HepG2 (cell line): Measurements from ENCODE around the gene ELK1. TPM values are rescaled to one million over a fixed set of nuclear protein-coding genes. Genes with fewer than 3 reads are reported as not detected.

Source experiments
- ATAC-seq: fragments of 200-7000 bp; cut with Tn5 transposase; 3 replicates; pipeline ENCODE4 v1.9.1; 2020; ENCODE audit warnings: mild to moderate bottlenecking, moderate library complexity
- BruUV-seq: library from RNA; stranded (reverse); fragments of 400-500 nt; replicated peaks from 2 replicates; lab custom pipeline; 2021; lab: Mats Ljungman, UMichigan
- CTCF ChIA-PET: fragments of 300-600 bp; formaldehyde crosslinking; extraction: SDS; loops from one replicate; lab custom pipeline; 2021; ENCODE audit warnings: low total read pairs, inconsistent platforms, low intra/inter-chr PET ratio; lab: Yijun Ruan, JAX
- POLR2A ChIA-PET: fragments of 350-600 bp; sonication (Branson Sonifier 250); formaldehyde crosslinking; loops from one replicate; lab custom pipeline; 2020; ENCODE audit warnings: antibody characterized with exemption, inconsistent platforms; lab: Yijun Ruan, JAX
- DNase-seq: peaks from one replicate; pipeline ENCODE4 v3.0.0-alpha.2; 2015; ENCODE audit warnings: low spot score
- FAIRE-seq: peaks from 3 replicates; lab custom pipeline; 2011; peaks lifted over from hg19 to GRCh38; lab: Jason Lieb, UNC
- H2AFZ ChIP-seq: one replicate; pipeline ENCODE4 v1.6.1; 2011; ENCODE audit warnings: low read length, inconsistent platforms
- H3K27ac ChIP-seq: fragments of 300-600 bp; 3 replicates; pipeline ENCODE4 v1.8.0; 2011; ENCODE audit warnings: mixed run types, mild to moderate bottlenecking, mixed read lengths, low read length, inconsistent platforms; ENCODE audit not compliant: insufficient read depth; ENCODE audit errors: extremely low read length
- H3K27me3 ChIP-seq, 2 experiments: fragments of 200-600 bp in 1 of 2; 2 replicates in 1 of 2; 3 replicates in 1 of 2; pipeline versions ENCODE4 v1.6.0 to v1.8.0; 2011; ENCODE audit warnings: low read length in 2 of 2, mild to moderate bottlenecking in 2 of 2, moderate library complexity in 2 of 2, inconsistent platforms in 1 of 2; ENCODE audit not compliant: insufficient read depth in 2 of 2, control insufficient read depth in 1 of 2
- H3K36me3 ChIP-seq, 2 experiments: fragments of 200-600 bp in 1 of 2; replicated peaks in 1 of 2; 2 replicates in 1 of 2; 3 replicates in 1 of 2; pipeline versions ENCODE4 v1.5.1 to v1.8.0; 2011; ENCODE audit warnings: low read length in 2 of 2, inconsistent platforms in 1 of 2; ENCODE audit not compliant: insufficient read depth in 2 of 2, control insufficient read depth in 1 of 2
- H3K4me1 ChIP-seq: 2 replicates; pipeline ENCODE4 v1.5.1; 2012; ENCODE audit warnings: low read length, inconsistent platforms; ENCODE audit not compliant: insufficient read depth
- H3K4me2 ChIP-seq: 2 replicates; pipeline ENCODE4 v1.6.0; 2011; ENCODE audit warnings: low read depth, low read length, inconsistent platforms
- H3K4me3 ChIP-seq, 3 experiments: fragments of 200-600 bp in 1 of 3; sonication (generic), shearing (Covaris generic) in 1 of 3; replicated peaks in 1 of 3; 2 replicates each; pipeline ENCODE4 v1.5.1; 2011 to 2016; ENCODE audit warnings: low read length in 3 of 3, inconsistent platforms in 2 of 3, low read depth in 2 of 3, mild to moderate bottlenecking in 2 of 3, control low read depth in 1 of 3, mixed read lengths in 1 of 3; ENCODE audit not compliant: insufficient read depth in 1 of 3
- H3K79me2 ChIP-seq: one replicate; pipeline ENCODE4 v1.6.1; 2011; ENCODE audit warnings: low read length, inconsistent platforms; ENCODE audit not compliant: insufficient read depth
- H3K9ac ChIP-seq: 2 replicates; pipeline ENCODE4 v1.6.0; 2011; ENCODE audit warnings: mild to moderate bottlenecking, low read depth, low read length, inconsistent platforms; ENCODE audit not compliant: insufficient read depth
- H3K9me3 ChIP-seq: 2 replicates; pipeline ENCODE4 v1.5.1; 2012; ENCODE audit warnings: mild to moderate bottlenecking, low read length
- H4K20me1 ChIP-seq: 2 replicates; pipeline ENCODE4 v1.6.0; 2011; ENCODE audit warnings: inconsistent platforms, mild to moderate bottlenecking, low read length, moderate library complexity; ENCODE audit not compliant: insufficient read depth
- ATRX ChIP-seq: sonication (generic); formaldehyde crosslinking; IDR thresholded peaks from 2 replicates; pipeline ENCODE4 v1.4.0; 2020; ENCODE audit warnings: missing genetic modification reagents, borderline replicate concordance
- CHD2 ChIP-seq: IDR thresholded peaks from 2 replicates; pipeline ENCODE4 v1.6.1; 2011; ENCODE audit warnings: low read depth, low read length, improper control_type of control experiment
- KLF11 ChIP-seq: IDR thresholded peaks from 2 replicates; pipeline ENCODE4 v1.6.1; 2016; ENCODE audit warnings: missing compliant biosample characterization
- KLF12 ChIP-seq: sonication (generic); formaldehyde crosslinking; IDR thresholded peaks from 2 replicates; pipeline ENCODE4 v1.4.0; 2020; ENCODE audit warnings: missing genetic modification reagents, borderline replicate concordance
- STAT5B ChIP-seq: sonication (generic); formaldehyde crosslinking; IDR thresholded peaks from 2 replicates; pipeline ENCODE4 v1.4.0; 2020; ENCODE audit warnings: missing genetic modification reagents
- TGIF2 ChIP-seq: IDR thresholded peaks from 2 replicates; pipeline ENCODE4 v1.6.1; 2016; ENCODE audit warnings: control low read depth, missing compliant biosample characterization
- ZFYVE20 ChIP-seq: sonication (generic); formaldehyde crosslinking; IDR thresholded peaks from 2 replicates; pipeline ENCODE4 v1.8.0; 2023; ENCODE audit warnings: low read depth, mild to moderate bottlenecking, moderate library complexity, missing genetic modification reagents, borderline replicate concordance
- ZNF367 ChIP-seq: sonication (generic); formaldehyde crosslinking; IDR thresholded peaks from 2 replicates; pipeline ENCODE4 v1.4.0; 2020; ENCODE audit warnings: missing genetic modification reagents, borderline replicate concordance
- ZNF747 ChIP-seq: sonication (generic); formaldehyde crosslinking; IDR thresholded peaks from 2 replicates; pipeline ENCODE4 v1.8.1; 2023; ENCODE audit warnings: missing genetic modification reagents, mild to moderate bottlenecking, borderline replicate concordance
- ZNF75D ChIP-seq: sonication (generic); formaldehyde crosslinking; IDR thresholded peaks from 2 replicates; pipeline ENCODE4 v1.8.1; 2023; ENCODE audit warnings: missing genetic modification reagents, mild to moderate bottlenecking, borderline replicate concordance
- WGBS: methylation state at CpG from one replicate; pipeline ENCODE4 v1.1.6; 2017; ENCODE audit warnings: low lambda C conversion rate; 5-methylcytosine and 5-hydroxymethylcytosine counted together
- in situ Hi-C: cut with HindIII; loops from 2 replicates; pipeline ENCODE4 v1.10.0; 2017; ENCODE audit warnings: low pct_unique_long_range_greater_than_20kb; ENCODE audit not compliant: extremely low pct_ligation_motif_present
- intact Hi-C: fragments of 100-400 bp; cut with micrococcal nuclease; formaldehyde crosslinking; loops from one replicate; pipeline ENCODE4 v1.10.0; 2022; ENCODE audit not compliant: unreplicated experiment
- polyA plus RNA-seq, 8 experiments: library from polyadenylated mRNA; depleted of rRNA in 3 of 8; stranded (reverse) in 7 of 8; unstranded in 1 of 8; fragments of >200 nt; fragmentation: Illumina TruSeq in 4 of 8; extraction: Trizol in 4 of 8; gene quantifications; 2 replicates each; pipeline versions ENCODE4 v1.2.1 to v1.2.3, GENCODE V29; 2011 to 2016; ENCODE audit warnings: low read depth in 4 of 8, missing spikeins in 1 of 8, mixed read lengths in 1 of 8; ENCODE audit not compliant: insufficient read depth in 1 of 8
- total RNA-seq, 5 experiments: library from RNA; depleted of rRNA; stranded (reverse); fragments of >200 nt; fragmentation: Illumina TruSeq; extraction: Trizol; gene quantifications; 2 replicates each; pipeline ENCODE4 v1.2.3, GENCODE V29; 2016; ENCODE audit warnings: low read depth in 1 of 5
- TF ChIP-seq, protein P1 (sequence below): sonication (generic); formaldehyde crosslinking; IDR thresholded peaks from 2 replicates; pipeline ENCODE4 v1.9.0; 2021; ENCODE audit warnings: missing genetic modification reagents, mild to moderate bottlenecking, borderline replicate concordance
- TF ChIP-seq, protein P2 (sequence below): sonication (generic); formaldehyde crosslinking; IDR thresholded peaks from 2 replicates; pipeline ENCODE4; 2020; ENCODE audit warnings: missing genetic modification reagents, mild to moderate bottlenecking, borderline replicate concordance
- TF ChIP-seq, protein P3 (sequence below): IDR thresholded peaks from 2 replicates; pipeline ENCODE4 v1.6.1; 2018; ENCODE audit warnings: missing genetic modification reagents, mild to moderate bottlenecking, missing compliant biosample characterization
- TF ChIP-seq, protein P4 (sequence below): IDR thresholded peaks from 2 replicates; pipeline ENCODE4 v1.6.1; 2016; ENCODE audit warnings: low read depth
- TF ChIP-seq, protein P5 (sequence below): sonication (generic); formaldehyde crosslinking; IDR thresholded peaks from 2 replicates; pipeline ENCODE4 v1.5.1; 2020; ENCODE audit warnings: missing genetic modification reagents, mild to moderate bottlenecking, borderline replicate concordance

Gene ELK1
- total and polyA plus RNA-seq, 2 of the 13 experiments (the other 11 are each of a cell fraction or from before 2014, with no cell fraction given): 4.3 to 7.2 TPM

DNA sequence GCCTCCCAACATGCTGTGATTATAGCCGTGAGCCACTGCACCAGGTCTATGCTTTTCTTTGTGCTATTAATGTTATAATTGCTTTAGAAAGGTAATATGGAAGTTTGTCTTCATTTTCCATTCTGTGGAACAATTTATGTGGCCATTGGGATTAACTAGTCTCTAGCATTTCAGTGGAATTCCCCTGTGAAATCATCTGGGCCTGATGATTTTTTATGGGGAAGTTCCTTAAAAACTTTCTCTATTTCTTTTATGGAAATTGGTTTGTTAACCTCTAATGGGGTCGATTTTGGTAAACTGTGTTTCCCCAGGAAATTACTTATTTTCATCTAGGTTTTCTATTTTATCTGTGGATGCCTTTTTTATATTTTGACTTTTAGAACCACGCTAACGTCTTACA, 56.8 kb downstream of the ELK1 start:
- no peak for FAIRE-seq
- H2AFZ ChIP-seq: no peak overlapping the region
- no peak for ATAC-seq
- in situ Hi-C loops (no loop called here), intact Hi-C loops (no loop called here)
- H3K4me1 ChIP-seq: no peaks in the 10 kb centered on the region
- POLR2A ChIA-PET: no interaction called here
- no peak overlapping the region for H3K4me2 ChIP-seq
- no peaks in the 10 kb centered on the region for H3K79me2 ChIP-seq
- H3K27me3 ChIP-seq: no peaks in the 10 kb centered on the region; a peak in 1 of 5 replicates
- H3K9ac ChIP-seq: no peak overlapping the region
- DNase-seq: no peak
- BruUV-seq: no TSS peak
- 3% methylated on average over 4 of the region's 4 CpGs for WGBS
- H3K36me3 ChIP-seq: no peaks in the 10 kb centered on the region
- no peaks in the 10 kb centered on the region for H3K9me3 ChIP-seq
- no peaks in the 10 kb centered on the region for H4K20me1 ChIP-seq
- no peak overlapping the region for H3K4me3 ChIP-seq
- H3K27ac ChIP-seq: no peak overlapping the region
- CTCF ChIA-PET: no interaction called here
- TF ChIP-seq ZFYVE20 (CRISPR knock-in tag) (no peak), TGIF2 (CRISPR knock-in tag) (no peak), CHD2 (no peak), ZNF75D (CRISPR knock-in tag) (no peak), KLF11 (CRISPR knock-in tag) (no peak), ATRX (CRISPR knock-in tag) (no peak), STAT5B (CRISPR knock-in tag) (no peak), KLF12 (no peak), ZNF367 (CRISPR knock-in tag) (no peak), ZNF747 (CRISPR knock-in tag) (no peak)
- TF ChIP-seq, protein P1, sequence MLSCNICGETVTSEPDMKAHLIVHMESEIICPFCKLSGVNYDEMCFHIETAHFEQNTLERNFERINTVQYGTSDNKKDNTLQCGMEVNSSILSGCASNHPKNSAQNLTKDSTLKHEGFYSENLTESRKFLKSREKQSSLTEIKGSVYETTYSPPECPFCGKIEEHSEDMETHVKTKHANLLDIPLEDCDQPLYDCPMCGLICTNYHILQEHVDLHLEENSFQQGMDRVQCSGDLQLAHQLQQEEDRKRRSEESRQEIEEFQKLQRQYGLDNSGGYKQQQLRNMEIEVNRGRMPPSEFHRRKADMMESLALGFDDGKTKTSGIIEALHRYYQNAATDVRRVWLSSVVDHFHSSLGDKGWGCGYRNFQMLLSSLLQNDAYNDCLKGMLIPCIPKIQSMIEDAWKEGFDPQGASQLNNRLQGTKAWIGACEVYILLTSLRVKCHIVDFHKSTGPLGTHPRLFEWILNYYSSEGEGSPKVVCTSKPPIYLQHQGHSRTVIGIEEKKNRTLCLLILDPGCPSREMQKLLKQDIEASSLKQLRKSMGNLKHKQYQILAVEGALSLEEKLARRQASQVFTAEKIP: no peak
- TF ChIP-seq, protein P2, sequence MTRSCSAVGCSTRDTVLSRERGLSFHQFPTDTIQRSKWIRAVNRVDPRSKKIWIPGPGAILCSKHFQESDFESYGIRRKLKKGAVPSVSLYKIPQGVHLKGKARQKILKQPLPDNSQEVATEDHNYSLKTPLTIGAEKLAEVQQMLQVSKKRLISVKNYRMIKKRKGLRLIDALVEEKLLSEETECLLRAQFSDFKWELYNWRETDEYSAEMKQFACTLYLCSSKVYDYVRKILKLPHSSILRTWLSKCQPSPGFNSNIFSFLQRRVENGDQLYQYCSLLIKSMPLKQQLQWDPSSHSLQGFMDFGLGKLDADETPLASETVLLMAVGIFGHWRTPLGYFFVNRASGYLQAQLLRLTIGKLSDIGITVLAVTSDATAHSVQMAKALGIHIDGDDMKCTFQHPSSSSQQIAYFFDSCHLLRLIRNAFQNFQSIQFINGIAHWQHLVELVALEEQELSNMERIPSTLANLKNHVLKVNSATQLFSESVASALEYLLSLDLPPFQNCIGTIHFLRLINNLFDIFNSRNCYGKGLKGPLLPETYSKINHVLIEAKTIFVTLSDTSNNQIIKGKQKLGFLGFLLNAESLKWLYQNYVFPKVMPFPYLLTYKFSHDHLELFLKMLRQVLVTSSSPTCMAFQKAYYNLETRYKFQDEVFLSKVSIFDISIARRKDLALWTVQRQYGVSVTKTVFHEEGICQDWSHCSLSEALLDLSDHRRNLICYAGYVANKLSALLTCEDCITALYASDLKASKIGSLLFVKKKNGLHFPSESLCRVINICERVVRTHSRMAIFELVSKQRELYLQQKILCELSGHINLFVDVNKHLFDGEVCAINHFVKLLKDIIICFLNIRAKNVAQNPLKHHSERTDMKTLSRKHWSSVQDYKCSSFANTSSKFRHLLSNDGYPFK (CRISPR knock-in tag): no peak
- TF ChIP-seq, protein P3, sequence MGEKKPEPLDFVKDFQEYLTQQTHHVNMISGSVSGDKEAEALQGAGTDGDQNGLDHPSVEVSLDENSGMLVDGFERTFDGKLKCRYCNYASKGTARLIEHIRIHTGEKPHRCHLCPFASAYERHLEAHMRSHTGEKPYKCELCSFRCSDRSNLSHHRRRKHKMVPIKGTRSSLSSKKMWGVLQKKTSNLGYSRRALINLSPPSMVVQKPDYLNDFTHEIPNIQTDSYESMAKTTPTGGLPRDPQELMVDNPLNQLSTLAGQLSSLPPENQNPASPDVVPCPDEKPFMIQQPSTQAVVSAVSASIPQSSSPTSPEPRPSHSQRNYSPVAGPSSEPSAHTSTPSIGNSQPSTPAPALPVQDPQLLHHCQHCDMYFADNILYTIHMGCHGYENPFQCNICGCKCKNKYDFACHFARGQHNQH: no peak
- TF ChIP-seq, protein P4, sequence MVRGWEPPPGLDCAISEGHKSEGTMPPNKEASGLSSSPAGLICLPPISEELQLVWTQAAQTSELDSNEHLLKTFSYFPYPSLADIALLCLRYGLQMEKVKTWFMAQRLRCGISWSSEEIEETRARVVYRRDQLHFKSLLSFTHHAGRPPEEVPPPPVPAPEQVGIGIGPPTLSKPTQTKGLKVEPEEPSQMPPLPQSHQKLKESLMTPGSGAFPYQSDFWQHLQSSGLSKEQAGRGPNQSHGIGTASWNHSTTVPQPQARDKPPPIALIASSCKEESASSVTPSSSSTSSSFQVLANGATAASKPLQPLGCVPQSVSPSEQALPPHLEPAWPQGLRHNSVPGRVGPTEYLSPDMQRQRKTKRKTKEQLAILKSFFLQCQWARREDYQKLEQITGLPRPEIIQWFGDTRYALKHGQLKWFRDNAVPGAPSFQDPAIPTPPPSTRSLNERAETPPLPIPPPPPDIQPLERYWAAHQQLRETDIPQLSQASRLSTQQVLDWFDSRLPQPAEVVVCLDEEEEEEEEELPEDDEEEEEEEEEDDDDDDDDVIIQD (CRISPR knock-in tag): no peak
- TF ChIP-seq, protein P5, sequence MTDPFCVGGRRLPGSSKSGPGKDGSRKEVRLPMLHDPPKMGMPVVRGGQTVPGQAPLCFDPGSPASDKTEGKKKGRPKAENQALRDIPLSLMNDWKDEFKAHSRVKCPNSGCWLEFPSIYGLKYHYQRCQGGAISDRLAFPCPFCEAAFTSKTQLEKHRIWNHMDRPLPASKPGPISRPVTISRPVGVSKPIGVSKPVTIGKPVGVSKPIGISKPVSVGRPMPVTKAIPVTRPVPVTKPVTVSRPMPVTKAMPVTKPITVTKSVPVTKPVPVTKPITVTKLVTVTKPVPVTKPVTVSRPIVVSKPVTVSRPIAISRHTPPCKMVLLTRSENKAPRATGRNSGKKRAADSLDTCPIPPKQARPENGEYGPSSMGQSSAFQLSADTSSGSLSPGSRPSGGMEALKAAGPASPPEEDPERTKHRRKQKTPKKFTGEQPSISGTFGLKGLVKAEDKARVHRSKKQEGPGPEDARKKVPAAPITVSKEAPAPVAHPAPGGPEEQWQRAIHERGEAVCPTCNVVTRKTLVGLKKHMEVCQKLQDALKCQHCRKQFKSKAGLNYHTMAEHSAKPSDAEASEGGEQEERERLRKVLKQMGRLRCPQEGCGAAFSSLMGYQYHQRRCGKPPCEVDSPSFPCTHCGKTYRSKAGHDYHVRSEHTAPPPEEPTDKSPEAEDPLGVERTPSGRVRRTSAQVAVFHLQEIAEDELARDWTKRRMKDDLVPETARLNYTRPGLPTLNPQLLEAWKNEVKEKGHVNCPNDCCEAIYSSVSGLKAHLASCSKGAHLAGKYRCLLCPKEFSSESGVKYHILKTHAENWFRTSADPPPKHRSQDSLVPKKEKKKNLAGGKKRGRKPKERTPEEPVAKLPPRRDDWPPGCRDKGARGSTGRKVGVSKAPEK (CRISPR knock-in tag): no peak
